ENCODE measurements around the gene PPP2R1B. TPM values are rescaled to one million over a fixed set of nuclear protein-coding genes. Genes with fewer than 3 reads are reported as not detected.
"Not testable (repeated sequence)": the region's sequence is repeated elsewhere in the genome, so short reads cannot be mapped to it uniquely, and the experiment has no call there.

PPP2R1B gene
- total RNA-seq, 2 donors from 2014 or later: 24.7 to 41.5 TPM

DNA sequence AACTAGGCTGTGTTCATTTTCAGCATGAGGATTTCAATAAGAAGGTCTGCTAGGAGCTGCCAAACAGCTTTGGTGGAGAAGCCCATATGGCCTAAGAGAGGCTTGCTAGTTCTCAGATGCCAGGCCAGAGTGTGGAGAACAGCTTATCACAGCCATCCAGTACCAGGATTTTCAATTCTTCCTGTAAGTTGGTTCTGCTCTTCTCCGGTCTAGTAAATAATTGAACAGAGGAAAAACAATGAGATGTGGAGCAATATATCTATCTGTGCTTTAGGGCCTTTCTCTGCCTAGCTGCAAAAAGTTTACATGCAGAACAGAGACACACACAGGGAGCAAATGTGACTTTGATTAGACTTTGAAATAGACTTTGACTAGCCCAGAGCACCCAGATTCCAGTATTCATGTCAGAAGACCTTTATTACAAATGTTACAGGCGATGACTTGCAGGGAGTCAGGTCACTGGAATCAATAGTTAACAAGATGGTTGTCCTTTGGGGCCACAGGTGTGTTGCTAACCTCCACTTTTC lies 19.8 kb upstream of the PPP2R1B start:
- WGBS, 2 donors: 79% methylated on average over 2 of the region's 2 CpGs

DNA sequence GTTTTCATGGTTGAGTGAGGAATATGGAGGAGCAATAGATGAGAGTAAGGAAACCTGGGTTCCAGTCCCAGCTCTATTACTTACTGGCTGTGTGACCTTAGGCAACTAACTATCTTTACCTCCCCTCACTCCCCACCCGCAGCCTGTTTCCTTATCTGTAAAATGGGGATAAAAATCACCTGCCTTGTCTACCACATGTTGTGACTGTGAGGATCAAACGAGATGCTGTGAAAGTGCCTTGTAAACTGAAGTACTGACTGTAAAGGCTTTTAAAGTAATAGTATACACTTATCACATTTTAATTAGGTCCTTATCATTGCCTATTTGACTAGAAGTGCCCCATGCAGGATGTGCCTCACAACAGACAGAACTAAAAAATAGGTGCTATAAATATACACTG lies 18.9 kb upstream of the PPP2R1B start:
- no peak overlapping the region for H3K27ac ChIP-seq
- peaks cover 8% of the 10 kb centered on the region for H3K4me1 ChIP-seq
- DNase-seq (no peak), ATAC-seq (no peak)
- intact Hi-C loops (cut with DNase I): no loop called here
- H3K4me3 ChIP-seq: no peak overlapping the region
- TF ChIP-seq, protein P1, sequence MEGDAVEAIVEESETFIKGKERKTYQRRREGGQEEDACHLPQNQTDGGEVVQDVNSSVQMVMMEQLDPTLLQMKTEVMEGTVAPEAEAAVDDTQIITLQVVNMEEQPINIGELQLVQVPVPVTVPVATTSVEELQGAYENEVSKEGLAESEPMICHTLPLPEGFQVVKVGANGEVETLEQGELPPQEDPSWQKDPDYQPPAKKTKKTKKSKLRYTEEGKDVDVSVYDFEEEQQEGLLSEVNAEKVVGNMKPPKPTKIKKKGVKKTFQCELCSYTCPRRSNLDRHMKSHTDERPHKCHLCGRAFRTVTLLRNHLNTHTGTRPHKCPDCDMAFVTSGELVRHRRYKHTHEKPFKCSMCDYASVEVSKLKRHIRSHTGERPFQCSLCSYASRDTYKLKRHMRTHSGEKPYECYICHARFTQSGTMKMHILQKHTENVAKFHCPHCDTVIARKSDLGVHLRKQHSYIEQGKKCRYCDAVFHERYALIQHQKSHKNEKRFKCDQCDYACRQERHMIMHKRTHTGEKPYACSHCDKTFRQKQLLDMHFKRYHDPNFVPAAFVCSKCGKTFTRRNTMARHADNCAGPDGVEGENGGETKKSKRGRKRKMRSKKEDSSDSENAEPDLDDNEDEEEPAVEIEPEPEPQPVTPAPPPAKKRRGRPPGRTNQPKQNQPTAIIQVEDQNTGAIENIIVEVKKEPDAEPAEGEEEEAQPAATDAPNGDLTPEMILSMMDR (IDR thresholded peaks at IDR 0.05): no peak
- no peak for TF ChIP-seq POLR2A (IDR thresholded peaks at IDR 0.05)
- H3K27me3 ChIP-seq: no peaks in the 10 kb centered on the region
- H3K36me3 ChIP-seq (replicated peaks in 1 of 2; ENCODE audit: insufficient read depth in 1 of 2, low read depth in 2 of 2): no peaks in the 10 kb centered on the region
- no peaks in the 10 kb centered on the region for H3K9me3 ChIP-seq
- 70 to 72% methylated on average over 2 of the region's 2 CpGs for whole genome bisulfite sequencing, 2 donors

More for the DNA sequence above, 19.8 kb upstream of the PPP2R1B start:
- no peak overlapping the region for H3K27ac ChIP-seq
- H3K4me3 ChIP-seq: no peak overlapping the region
- intact Hi-C loops (cut with DNase I): no loop called here
- ATAC-seq (no peak), DNase-seq (no peak)
- no peaks in the 10 kb centered on the region for H3K36me3 ChIP-seq (replicated peaks in 1 of 2; ENCODE audit: insufficient read depth in 1 of 2, low read depth in 2 of 2)
- H3K27me3 ChIP-seq: no peaks in the 10 kb centered on the region
- H3K9me3 ChIP-seq: no peaks in the 10 kb centered on the region
- H3K4me1 ChIP-seq: peaks cover 14% of the 10 kb centered on the region
- no peak for TF ChIP-seq POLR2A (IDR thresholded peaks at IDR 0.05)
- TF ChIP-seq, protein P1 (IDR thresholded peaks at IDR 0.05): no peak

DNA sequence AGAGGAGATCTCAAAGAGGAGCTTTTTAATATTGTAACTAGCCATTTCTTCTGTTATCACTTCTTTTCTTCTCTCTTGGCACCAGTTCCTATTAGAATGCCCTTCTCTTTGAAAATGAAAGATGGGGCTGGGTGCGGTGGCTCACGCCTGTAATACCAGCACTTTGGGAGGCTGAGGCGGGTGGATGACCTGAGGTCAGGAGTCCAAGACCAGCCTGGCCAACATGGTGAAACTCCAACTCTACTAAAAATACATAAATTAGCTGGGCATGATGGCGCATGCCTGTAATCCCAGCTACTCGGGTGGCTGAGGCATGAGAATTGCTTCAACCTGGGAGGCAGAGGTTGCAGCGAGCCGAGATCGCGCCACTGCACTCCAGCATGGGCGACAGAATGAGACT lies 18.1 kb upstream of the PPP2R1B start:
- H3K4me1 ChIP-seq; H3K27ac ChIP-seq; DNase-seq; H3K4me3 ChIP-seq; ATAC-seq; H3K36me3 ChIP-seq (replicated peaks in 1 of 2; ENCODE audit: insufficient read depth in 1 of 2, low read depth in 2 of 2); H3K27me3 ChIP-seq; H3K9me3 ChIP-seq: not testable (repeated sequence)
- intact Hi-C loops (cut with DNase I): loop anchor here (5.0 kb wide), 1 partner anchor 192 kb away; no protein-coding TSS in a partner anchor
- 96 to 97% methylated on average over 10 of the region's 10 CpGs for WGBS, 2 donors

DNA sequence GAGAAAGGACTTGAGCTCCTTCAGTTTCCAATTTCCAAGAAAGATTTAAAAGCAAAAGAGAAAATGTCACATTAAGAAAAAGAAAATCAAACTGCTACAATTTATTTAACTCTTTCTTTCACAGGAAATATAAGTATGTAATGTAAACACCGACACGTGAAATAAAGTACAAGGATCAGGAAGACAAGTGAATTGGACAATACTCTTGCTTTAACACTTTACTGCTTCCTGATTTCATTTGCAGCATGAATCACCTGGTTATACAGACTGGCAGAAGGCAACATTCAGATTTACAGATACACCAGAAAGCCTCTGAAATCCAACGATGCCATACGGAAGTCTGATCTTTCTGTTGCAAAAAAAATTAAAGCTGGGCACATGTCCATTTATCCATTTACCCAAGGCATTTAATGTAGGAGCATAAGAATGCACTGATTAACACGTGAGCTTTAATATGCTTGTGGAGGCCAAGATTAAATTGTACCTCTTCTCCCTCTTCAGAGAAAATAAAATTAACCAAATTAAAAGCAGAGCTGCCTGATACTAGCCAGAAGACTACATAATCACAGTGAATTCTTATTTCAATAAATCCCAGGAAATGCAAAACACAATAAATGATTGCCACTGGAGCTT lies 16.0 kb upstream of the PPP2R1B start:
- intact Hi-C loops (cut with DNase I): loop anchor here (5.0 kb wide), 1 partner anchor 190 kb away; no protein-coding TSS in a partner anchor
- Histone ChIP-seq H3K27me3 (no peaks in the 10 kb centered on the region), H3K4me1 (peaks cover 9% of the 10 kb centered on the region), H3K9me3 (no peaks in the 10 kb centered on the region), H3K36me3 (replicated peaks in 1 of 2; ENCODE audit: insufficient read depth in 1 of 2, low read depth in 2 of 2) (no peaks in the 10 kb centered on the region), H3K27ac (no peak overlapping the region), H3K4me3 (no peak overlapping the region)
- DNase-seq: no peak
- TF ChIP-seq POLR2A (IDR thresholded peaks at IDR 0.05): no peak
- TF ChIP-seq, protein P1 (IDR thresholded peaks at IDR 0.05): no peak
- 73 to 75% methylated on average over 5 of the region's 5 CpGs for WGBS, 2 donors
- no peak for ATAC-seq

DNA sequence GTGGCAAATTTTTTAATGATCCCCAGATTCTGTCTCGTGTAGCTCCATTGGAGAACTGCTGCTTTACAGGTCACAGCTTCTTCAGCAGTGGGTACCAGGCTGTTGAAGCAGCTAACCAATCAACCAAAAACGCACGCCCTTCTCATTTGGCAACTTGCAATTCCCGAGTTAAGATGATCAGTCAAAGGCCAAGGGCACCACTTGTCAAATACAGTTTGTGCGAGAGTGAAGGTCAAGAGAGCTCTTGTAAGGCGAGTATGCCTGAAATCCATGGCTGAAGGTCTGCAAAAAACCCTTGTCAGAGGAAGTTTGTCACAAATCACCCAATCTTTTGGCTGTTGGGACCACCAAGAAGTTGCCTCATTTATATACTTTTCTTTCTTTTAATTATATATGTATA lies 12.9 kb upstream of the PPP2R1B start:
- no peak overlapping the region for H3K4me3 ChIP-seq
- no peaks in the 10 kb centered on the region for H3K27me3 ChIP-seq
- 67 to 70% methylated on average over 6 of the region's 6 CpGs for WGBS, 2 donors
- H3K9me3 ChIP-seq: no peaks in the 10 kb centered on the region
- no peak overlapping the region for H3K27ac ChIP-seq
- ATAC-seq (no peak), DNase-seq (no peak)
- peaks cover 31% of the 10 kb centered on the region for H3K4me1 ChIP-seq
- intact Hi-C loops (cut with DNase I): loop anchor here (5.0 kb wide), 1 partner anchor 177 kb away; the partner anchor contains the start of gene SIK2
- no peaks in the 10 kb centered on the region for H3K36me3 ChIP-seq (replicated peaks in 1 of 2; ENCODE audit: insufficient read depth in 1 of 2, low read depth in 2 of 2)
- no peak for TF ChIP-seq POLR2A (IDR thresholded peaks at IDR 0.05)
- TF ChIP-seq, protein P1 (IDR thresholded peaks at IDR 0.05): no peak
